Fibroblast of lung (primary cell): Measurements from ENCODE around the gene DCHS2. TPM values are rescaled to one million over a fixed set of nuclear protein-coding genes. Genes with fewer than 3 reads are reported as not detected.

Experiments used
- DNase-seq, 2 donors: peaks; one replicate each; pipeline versions ENCODE4 v3.0.0 to v3.0.0-alpha.2; 2010; ENCODE audit warnings: low read depth in 2 of 2
- H2AFZ ChIP-seq: 2 replicates; pipeline ENCODE4 v1.5.1; 2012; ENCODE audit warnings: low read length, control low read depth, inconsistent platforms
- H3K27ac ChIP-seq: 2 replicates; pipeline ENCODE4 v1.5.1; 2011; ENCODE audit warnings: low read length, control low read depth; ENCODE audit not compliant: insufficient read depth
- H3K27me3 ChIP-seq: 2 replicates; pipeline ENCODE4 v1.5.1; 2011; ENCODE audit warnings: mild to moderate bottlenecking, low read length; ENCODE audit not compliant: control insufficient read depth, insufficient read depth
- H3K36me3 ChIP-seq: 2 replicates; pipeline ENCODE4 v1.5.1; 2011; ENCODE audit warnings: low read length; ENCODE audit not compliant: control insufficient read depth, insufficient read depth
- H3K4me1 ChIP-seq: 2 replicates; pipeline ENCODE4 v1.5.1; 2011; ENCODE audit warnings: low read length; ENCODE audit not compliant: control insufficient read depth, insufficient read depth; ENCODE audit errors: extremely low read depth
- H3K4me2 ChIP-seq: 2 replicates; pipeline ENCODE4 v1.5.1; 2011; ENCODE audit warnings: low read length, control low read depth; ENCODE audit not compliant: insufficient read depth; ENCODE audit errors: extremely low read depth
- H3K4me3 ChIP-seq, 4 experiments: fragments of 200-600 bp in 1 of 4; sonication (generic) in 1 of 4; replicated peaks in 1 of 4; 2 replicates each; pipeline ENCODE4 v1.5.1; 2011 to 2016; ENCODE audit warnings: low read length in 4 of 4, low read depth in 3 of 4, mild to moderate bottlenecking in 3 of 4, control low read depth in 2 of 4, inconsistent platforms in 1 of 4, mixed read lengths in 1 of 4; ENCODE audit not compliant: insufficient read depth in 1 of 4; ENCODE audit errors: control extremely low read depth in 1 of 4
- H3K79me2 ChIP-seq: 2 replicates; pipeline ENCODE4 v1.5.1; 2012; ENCODE audit warnings: mild to moderate bottlenecking, low read length, inconsistent platforms; ENCODE audit not compliant: control insufficient read depth, insufficient read depth
- H3K9ac ChIP-seq: 2 replicates; pipeline ENCODE4 v1.5.1; 2011; ENCODE audit warnings: mild to moderate bottlenecking, low read length, control low read depth; ENCODE audit not compliant: insufficient read depth
- H3K9me3 ChIP-seq: 2 replicates; pipeline ENCODE4 v1.5.1; 2012; ENCODE audit warnings: low read depth, low read length; ENCODE audit not compliant: control insufficient read depth, insufficient read depth
- H4K20me1 ChIP-seq: 2 replicates; pipeline ENCODE4 v1.5.1; 2011; ENCODE audit warnings: low read length; ENCODE audit not compliant: control insufficient read depth, insufficient read depth; ENCODE audit errors: extremely low read depth
- CTCF ChIP-seq, 2 donors: IDR thresholded peaks in 1 of 2; conservative IDR thresholded peaks in 1 of 2; 1 replicate in 1 of 2; 2 replicates in 1 of 2; pipeline ENCODE4 v1.5.1; 2011 to 2012; ENCODE audit warnings: low read length in 2 of 2, control low read depth in 1 of 2, inconsistent platforms in 1 of 2, low read depth in 1 of 2, mild to moderate bottlenecking in 1 of 2
- EZH2 ChIP-seq: IDR thresholded peaks from 2 replicates; pipeline ENCODE4 v1.5.1; 2012; ENCODE audit warnings: low read length, control low read depth, mild to moderate bottlenecking; ENCODE audit errors: missing control alignments
- polyA plus RNA-seq, 2 donors: library from polyadenylated mRNA; depleted of rRNA in 1 of 2; stranded (reverse) in 1 of 2; unstranded in 1 of 2; fragments of >200 nt; gene quantifications; 2 replicates each; pipeline ENCODE4 v1.2.1, GENCODE V29; 2011 to 2012; ENCODE audit warnings: missing spikeins in 1 of 2
- total RNA-seq: library from RNA; depleted of rRNA; stranded (reverse); fragments of >200 nt; gene quantifications from 2 replicates; pipeline ENCODE4 v1.2.1, GENCODE V29; 2014

DCHS2 gene
- total and polyA plus RNA-seq, 2 donors (not counting 1 experiment from before 2014, with no cell fraction given): not detected

GRCh38 chr4:154517591-154517990 is 26.0 kb upstream of the DCHS2 start:
- Histone ChIP-seq H2AFZ (no peak overlapping the region), H3K36me3 (no peaks in the 10 kb centered on the region), H3K4me1 (no peaks in the 10 kb centered on the region), H3K9me3 (no peaks in the 10 kb centered on the region), H3K79me2 (no peaks in the 10 kb centered on the region), H3K9ac (no peak overlapping the region), H4K20me1 (no peaks in the 10 kb centered on the region), H3K27ac (no peak overlapping the region), H3K27me3 (no peaks in the 10 kb centered on the region), H3K4me2 (no peak overlapping the region), H3K4me3 (no peak overlapping the region)
- DNase-seq: no peak
- TF ChIP-seq EZH2: no peak
- no peak for TF ChIP-seq CTCF (conservative IDR thresholded peaks at IDR 0.05 in 1 of 2, IDR thresholded peaks at IDR 0.05 in 1 of 2; ENCODE audit: low read depth in 1 of 2, low read length in 2 of 2)

DNA sequence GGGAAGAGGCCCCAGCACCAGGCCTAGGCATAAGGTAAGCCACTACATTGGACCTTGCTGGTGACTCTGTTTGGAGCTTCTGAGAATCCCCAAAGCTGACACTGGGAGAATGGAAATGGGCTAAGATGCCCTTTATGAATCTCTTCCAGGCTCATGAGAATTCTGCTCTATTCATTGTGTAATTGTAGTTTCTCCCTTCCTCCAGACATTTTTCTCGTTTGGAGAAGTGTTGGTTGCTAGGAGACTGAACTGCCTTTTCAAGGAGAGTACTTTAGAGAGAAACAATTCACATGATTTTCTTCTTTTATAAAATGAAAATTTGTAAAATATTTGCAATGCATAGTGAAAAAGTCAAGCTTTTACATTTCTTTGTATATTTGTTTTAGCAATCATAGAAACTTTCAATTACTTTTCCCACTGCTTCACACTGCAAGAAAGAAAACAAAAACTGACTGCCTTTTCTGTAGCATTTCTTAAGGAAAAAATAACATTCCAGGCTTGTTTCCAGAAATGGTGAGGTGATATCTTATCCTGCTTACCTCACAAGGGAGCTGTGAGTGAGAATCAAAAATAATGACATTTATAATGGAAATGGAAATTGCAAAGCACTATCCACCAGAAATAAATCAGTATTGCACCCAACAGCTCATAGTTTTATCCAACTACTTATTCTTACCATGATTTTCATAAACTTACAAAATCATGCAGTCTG is 24.9 kb upstream of the DCHS2 start:
- TF ChIP-seq EZH2: no peak
- no peak for TF ChIP-seq CTCF (conservative IDR thresholded peaks at IDR 0.05 in 1 of 2, IDR thresholded peaks at IDR 0.05 in 1 of 2; ENCODE audit: low read depth in 1 of 2, low read length in 2 of 2)
- Histone ChIP-seq H3K9ac (no peak overlapping the region), H3K27me3 (no peaks in the 10 kb centered on the region), H3K9me3 (no peaks in the 10 kb centered on the region), H3K27ac (no peak overlapping the region), H4K20me1 (no peaks in the 10 kb centered on the region), H2AFZ (no peak overlapping the region), H3K4me2 (no peak overlapping the region), H3K4me1 (no peaks in the 10 kb centered on the region), H3K4me3 (no peak overlapping the region), H3K79me2 (no peaks in the 10 kb centered on the region), H3K36me3 (no peaks in the 10 kb centered on the region)
- no peak for DNase-seq

DNA sequence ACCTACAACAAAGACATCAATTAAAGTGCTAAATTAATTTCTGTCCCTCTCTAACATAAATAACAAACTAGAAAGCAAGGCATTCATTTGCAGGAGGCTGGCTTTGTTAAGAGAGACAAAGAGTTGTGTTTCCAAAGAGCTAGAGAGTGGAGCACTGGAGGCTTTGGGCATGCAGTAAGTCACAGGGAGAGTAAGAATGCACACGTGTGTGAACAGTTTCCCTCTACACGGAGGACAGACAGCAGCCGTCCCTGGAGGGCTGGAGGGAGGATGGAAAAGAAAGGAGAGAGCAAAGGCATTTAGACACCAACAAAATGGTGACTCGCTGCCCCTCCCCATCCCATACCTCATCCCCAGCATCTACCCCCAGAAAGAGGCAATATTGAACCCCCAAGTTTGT is 20.4 kb upstream of the DCHS2 start:
- Histone ChIP-seq H3K4me1 (no peaks in the 10 kb centered on the region), H3K9ac (no peak overlapping the region), H3K27ac (no peak overlapping the region), H3K27me3 (no peaks in the 10 kb centered on the region), H3K4me2 (no peak overlapping the region), H3K79me2 (no peaks in the 10 kb centered on the region), H2AFZ (no peak overlapping the region), H3K4me3 (no peak overlapping the region), H4K20me1 (no peaks in the 10 kb centered on the region), H3K9me3 (no peaks in the 10 kb centered on the region), H3K36me3 (no peaks in the 10 kb centered on the region)
- TF ChIP-seq EZH2 (no peak), CTCF (conservative IDR thresholded peaks at IDR 0.05 in 1 of 2, IDR thresholded peaks at IDR 0.05 in 1 of 2; ENCODE audit: low read depth in 1 of 2, low read length in 2 of 2) (no peak)
- DNase-seq: no peak
